ENCODE results near the gene AMZ2.

Gene AMZ2

DNA sequence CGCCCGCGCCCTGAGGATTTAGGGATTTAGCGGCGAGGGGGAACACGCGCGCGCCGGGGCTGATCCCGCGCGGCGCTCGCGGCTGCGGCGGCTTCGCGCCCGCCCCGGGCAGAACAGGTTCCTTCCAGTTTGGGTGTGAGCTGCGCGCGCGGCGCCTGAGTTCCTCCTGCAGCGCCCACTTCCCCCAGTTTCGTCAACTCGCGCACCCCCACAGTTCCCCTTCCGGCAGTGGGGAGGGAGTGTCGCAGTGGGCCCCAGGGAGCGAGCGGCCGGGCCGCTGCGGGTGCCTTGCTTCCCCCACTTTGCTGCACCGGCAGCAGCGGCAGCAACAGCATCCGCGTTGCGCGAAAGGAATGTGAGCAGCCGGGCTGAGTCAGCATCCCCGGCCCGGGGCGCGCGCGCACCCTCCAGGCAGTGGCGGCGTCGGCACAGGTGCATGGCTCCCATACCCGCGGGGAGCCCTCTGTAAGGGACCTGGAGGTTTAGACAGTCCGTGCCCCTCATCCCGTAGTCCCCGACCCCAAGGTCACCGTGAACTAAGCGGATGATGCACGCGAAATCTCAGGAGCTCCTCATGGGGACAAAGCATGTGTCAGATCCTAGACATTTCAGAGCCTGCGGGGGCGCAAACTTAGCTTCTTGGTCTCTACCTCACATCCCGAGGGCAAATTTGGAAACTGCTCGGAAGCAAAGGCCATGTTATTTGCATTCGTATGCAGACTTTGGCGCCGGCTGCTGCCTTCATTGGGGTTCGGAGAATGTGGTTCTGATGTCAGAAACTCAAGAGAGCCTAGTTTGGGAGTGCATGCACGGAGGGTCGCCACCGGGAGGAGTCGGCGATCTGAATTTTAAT is 44.2 kb downstream of the AMZ2 start:
- peak; percentile 86 for DNase-seq (ENCODE audit: low read depth)

DNA sequence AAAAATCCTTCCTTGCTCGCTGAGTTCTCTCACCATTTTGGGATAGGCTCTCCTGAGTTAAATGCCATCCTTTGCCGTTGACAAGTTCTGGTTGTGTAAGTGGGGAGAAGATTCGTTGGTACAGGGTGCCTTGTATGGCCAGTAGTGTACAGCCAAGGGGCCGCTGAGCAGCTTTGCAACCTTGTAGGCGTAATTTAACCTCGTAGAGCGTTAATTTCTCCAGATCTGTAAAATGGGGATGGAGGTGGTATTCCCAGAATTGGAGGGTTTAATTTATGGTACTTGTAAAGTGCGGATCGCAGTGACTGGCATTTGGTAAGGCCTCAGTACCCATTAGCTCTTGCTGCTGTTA is 44.8 kb downstream of the AMZ2 start:
- DNase-seq (ENCODE audit: low read depth) = no peak

DNA sequence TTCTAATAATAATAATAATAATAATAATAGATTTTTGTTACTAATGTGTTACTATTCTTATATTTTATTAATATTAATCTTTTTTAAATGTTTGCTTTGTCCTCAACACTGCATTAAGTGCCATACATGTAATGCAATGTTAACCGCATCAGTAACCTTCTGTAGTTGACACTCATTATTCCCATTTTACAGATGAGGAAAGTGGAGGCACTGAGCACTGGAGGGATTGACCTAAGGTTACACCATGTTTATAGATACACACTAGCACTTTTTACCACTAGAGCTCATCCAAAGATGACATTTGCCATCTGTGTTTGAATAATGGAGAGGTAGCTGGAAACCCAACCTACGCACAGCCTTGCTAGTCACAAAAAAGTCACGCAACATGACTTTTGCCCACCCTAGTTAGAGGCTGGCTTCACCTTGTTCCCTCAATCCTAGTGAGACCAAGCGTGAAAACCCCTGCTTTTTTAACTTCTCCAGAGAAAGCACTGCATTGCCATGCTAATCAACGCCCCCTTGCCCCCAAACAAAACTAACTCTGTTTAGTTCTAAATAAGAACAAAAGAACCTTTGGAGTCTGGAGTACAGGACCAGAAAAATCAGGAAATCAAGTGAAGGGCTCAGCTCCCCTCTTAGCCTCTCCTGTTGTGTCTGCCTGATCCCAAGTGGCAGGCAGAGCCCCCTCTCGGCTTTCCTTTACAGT is 45.8 kb downstream of the AMZ2 start:
- no peak for DNase-seq (ENCODE audit: low read depth)

DNA sequence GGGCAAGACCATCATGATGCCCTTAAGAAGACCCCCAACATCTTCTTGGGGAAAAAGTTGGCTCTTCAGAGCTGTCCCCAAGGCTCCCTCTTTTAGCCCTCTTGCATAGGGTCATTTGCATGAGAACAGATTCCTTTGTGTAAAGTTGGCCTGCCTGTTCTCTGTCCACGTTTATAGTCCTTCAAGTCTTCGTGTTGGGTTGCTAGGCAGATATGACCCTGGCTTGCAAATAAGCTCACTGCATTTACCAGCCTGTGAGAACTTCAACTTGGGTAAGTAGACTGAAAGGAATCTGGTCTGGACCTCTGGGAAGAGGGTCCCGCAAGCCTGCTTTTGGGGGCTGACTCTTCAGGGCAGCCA is 46.3 kb downstream of the AMZ2 start:
- DNase-seq (ENCODE audit: low read depth) = no peak

DNA sequence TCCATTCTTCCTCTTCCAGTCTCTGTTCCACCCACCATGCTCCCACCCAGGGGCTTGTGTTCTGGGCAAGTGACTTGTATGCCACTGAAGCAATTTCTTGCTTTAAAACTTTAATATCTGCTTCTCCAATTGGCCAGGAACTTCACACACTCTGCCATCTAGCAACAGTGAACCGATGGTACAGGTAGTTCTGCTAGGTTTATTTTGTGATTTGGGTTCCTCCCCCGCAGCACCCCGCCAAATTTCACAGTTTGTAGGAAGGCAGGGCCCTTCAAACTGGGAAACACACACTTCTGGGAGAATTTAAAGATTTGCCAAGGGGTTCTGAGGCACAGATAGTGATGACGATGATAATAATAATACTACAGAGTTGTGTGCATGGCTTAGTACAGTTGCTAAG is 46.8 kb downstream of the AMZ2 start:
- no peak for DNase-seq (ENCODE audit: low read depth)

DNA sequence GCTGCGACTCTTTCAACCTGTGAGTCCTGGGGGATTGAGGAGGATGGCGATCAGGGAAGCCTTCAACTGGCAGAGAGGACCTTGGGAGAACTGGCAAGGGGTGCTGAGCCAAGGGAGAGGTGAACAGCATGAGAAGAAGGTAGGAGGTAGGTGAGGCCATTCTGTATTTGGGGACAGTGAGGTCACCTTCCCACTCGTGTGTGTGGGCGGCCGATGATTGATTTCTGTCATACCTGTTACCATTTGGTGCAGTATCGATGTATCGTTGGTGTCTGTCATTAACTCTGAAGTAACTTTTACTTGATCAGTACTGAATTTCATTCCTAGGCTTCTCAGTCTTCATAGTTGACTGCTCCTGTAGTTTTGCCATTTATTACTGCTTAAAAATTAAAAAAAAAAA is 47.2 kb downstream of the AMZ2 start:
- no peak for DNase-seq (ENCODE audit: low read depth)

DNA sequence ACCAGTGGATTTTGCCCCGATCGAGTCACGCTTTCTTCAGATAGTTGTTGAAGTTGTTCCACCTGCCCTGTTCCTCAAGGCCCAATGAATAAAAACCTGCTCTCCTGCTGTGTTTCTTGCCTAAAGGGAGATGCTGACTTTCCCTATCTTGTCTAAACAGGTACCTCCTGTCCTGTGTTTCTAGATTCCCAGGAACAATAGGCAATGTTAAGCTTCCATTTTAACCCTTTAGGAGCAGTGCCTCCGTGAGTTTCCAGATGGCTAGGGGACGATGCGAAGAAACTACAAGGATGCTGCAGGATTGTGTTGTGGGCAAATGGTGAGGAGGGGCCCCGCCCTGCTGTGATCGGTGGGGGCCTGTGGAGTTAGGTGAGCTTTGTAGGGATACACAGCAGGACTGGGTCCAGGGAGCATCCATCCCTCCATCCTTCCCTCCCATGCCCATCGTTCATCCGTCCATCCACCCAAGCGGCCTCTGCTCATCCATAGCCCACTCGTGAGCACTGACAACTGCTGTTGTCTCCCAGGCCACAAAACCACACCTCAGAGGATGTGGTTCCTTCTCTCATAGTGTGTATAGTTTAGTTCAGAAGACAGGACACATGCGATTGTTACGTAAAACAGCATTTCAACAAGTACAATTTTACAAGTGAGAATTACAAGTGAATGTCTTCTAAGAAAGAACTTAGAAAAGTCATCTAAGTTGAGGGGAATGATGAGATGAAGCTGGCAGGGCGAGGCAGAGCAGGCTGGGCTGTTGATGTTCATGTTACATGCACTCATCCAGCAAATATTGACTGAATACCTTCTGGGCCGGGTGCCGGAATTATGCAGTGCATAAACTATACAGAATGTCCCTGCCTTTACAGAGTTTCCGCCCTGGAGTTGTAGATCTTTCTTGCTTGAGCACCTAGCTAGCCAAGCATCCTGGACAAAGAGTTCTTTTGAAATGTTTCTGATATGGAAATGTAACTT is 48.7 kb downstream of the AMZ2 start:
- DNase-seq (ENCODE audit: low read depth) = no peak

DNA sequence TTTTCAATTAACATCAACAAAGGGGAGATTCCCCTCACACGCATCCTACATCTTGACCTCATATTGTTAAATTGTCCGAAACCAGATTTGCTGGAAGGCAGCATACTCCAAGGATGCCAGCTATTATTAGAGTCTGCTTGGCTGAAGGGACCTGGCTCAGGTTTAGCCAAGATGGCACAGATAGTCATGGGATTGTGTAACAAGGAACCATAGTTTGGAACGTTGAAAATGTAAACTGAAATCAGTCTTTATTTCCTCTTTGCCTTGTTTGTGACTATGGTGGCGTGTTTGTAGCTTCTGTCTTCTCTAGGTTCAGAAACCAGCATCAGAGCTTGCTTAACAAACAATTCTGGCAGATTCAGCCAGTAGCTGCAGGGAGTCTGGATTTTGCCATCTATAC is 49.4 kb downstream of the AMZ2 start:
- DNase-seq (ENCODE audit: low read depth) = no peak

DNA sequence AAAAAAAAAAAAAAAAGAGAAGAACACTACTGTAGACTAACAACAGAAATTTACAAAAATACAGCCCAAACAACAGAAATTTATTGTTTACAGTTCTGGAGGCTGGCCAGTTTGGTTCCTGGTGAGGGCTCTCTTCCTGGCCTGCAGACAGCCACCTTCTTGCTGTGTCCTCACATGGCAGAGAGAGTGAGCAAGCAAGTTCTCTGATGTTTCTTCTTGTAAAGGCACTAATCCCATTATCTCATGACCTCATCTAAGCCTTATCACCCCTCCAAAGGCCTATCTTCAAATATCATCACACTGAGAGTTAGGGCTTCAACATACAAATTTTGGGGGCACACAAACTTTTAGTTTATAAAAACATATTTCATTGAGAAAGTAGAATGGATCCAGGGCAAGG is 50.8 kb downstream of the AMZ2 start:
- DNase-seq (ENCODE audit: low read depth) = no peak

DNA sequence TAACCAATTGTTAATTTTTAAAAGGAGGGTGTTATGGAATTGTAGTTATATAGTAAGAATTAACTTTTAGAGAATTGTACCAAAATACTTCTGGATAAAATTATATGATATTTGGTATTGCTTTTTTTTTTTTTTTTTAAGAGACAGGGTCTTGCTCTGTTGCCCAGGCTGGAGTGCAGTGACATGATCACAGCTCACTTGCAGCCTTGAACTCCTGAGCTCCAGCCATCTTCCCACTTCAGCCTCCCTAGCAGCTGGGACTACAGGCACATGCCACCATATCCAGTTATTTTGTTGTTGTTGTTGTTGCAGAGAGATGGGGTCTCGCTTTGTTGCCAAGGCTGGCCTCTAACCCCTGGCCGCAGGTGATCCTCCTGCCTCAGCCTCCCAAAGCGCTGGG is 52.0 kb downstream of the AMZ2 start:
- DNase-seq (ENCODE audit: low read depth) = no peak

DNA sequence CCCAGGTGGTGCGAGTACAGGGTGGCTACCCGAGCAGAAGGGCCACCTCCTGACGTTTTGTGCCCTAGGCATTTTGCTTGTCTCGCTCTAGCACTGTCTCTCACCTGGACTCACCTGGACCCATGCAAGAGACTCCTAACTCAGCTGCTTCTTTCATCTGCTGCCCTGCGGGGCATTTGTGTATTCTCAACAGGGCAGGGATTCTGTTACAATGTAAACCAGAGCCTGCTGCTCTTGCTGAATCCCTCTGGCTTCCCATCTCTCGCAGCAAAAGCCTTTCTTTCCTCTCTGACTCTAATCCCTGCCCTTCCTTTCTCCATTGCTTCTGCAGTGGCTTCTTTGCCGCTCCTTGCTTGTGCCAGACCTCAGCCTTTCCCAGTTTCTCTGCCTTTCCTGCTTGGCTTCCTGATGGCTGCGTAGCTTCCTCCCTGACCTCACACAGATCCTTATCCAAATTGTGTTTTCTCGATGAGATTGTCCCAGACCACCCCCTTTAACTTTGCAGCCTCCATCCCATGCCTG is 53.7 kb downstream of the AMZ2 start:
- DNase-seq (ENCODE audit: low read depth) = no peak

DNA sequence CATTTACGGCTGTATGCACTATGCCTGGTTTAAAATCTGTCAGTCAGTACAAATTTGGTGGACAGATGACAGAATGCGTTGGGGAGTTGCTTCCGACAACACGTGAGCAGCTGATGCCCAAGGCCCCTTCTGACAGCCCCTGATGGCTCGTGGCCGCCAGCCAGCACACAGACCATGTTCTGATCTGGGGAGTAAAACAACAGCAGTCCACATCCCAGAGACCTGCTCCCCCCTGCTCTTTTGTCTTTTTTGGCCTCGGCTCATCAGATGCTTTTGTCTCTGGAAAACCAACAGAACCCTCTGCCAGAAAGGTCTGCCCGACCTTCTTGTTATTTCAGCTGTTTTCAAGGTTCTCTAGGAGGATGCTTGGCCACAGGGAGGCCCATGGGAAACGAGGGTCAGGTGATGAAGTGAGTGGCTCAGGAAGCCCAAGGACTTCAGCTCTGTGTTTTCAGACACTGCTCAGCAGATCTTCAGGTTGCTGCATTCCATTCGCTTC is 54.3 kb downstream of the AMZ2 start:
- no peak for DNase-seq (ENCODE audit: low read depth)

DNA sequence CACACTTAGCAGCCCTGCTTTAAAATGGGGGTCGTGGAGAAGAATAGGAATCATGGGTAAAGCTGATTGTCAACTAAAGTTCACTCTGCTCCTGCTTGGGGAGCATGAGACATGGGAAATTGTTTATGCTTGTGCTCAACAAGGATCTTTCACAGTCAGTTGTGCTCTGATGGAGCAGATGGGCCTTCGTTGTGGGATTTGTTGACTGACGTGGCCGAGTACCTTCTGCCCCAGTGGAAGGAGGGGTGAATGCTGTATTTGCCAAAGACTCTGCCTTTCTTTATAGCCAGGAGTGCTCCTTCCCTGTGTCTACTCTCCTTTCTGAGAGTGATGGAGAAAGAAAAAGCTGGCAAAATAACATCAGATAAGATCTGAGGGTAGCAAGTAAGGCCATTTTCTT is 54.8 kb downstream of the AMZ2 start:
- DNase-seq (ENCODE audit: low read depth) = no peak

DNA sequence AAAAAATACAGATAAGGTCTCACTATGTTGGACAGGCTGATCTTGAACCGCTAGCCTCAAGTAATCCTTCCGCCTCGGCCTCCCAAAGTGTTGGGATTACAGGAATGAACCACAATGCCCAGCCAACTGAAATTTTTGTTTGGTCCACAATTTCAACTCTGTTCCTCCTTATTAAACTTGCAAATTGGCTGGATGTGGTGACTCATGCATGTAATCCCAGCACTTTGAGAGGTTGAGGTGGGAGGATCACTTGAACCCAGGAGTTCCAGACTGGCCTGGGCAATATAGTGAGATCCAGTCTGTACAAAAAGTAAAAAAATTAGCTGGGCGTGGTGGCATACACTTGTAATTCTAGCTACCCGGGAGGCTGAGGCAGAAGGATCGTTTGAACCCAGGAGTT is 56.9 kb downstream of the AMZ2 start:
- no peak for DNase-seq (ENCODE audit: low read depth)

DNA sequence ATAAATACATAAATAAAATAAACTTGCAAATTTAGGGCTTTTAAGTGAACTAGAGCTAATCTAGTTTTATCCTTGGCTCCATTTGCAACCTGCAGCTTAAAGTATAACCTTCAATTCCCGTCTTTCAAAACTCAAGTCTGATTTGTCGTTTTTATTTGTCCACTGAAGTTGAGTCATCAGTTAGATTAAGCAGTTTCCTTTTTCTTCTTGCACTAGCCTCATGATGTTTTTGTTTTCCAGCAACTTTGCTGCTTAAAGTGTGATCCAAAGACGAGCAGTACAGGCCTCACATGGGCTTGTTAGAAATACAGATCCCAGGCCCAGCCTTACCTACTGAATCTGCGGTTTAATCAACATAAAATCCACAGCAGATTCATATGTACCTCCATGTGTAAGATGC is 57.3 kb downstream of the AMZ2 start:
- DNase-seq (ENCODE audit: low read depth) = no peak
